Dedifferentiated amniotic fluid mesenchymal stem cell (primary cell): Measurements from ENCODE around the gene KLHDC9.

Source experiments
- DNase-seq: peaks from one replicate; pipeline ENCODE4 v3.0.0-alpha.2; 2016; ENCODE audit errors: extremely low spot score

KLHDC9 gene

DNA sequence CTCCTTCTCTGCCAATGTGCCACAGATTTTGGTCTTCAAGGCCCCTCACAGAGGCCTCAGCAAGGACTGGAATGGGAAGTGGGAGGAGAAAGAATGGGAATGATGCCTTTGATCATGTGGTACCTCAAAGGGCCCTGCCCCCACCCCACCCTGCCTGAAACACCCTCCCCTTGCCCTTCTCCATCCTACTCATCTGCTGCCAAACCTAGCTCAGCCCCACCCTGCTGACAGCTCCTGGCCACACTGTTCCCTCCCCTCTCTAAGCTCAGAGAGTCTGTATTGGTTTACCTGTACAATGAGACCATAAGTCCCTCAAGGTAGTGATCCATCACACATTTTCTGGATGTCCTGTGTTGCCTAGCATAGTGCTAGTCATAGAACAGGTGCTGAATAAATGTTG is 21.8 kb upstream of the KLHDC9 start:
- no peak for DNase-seq

DNA sequence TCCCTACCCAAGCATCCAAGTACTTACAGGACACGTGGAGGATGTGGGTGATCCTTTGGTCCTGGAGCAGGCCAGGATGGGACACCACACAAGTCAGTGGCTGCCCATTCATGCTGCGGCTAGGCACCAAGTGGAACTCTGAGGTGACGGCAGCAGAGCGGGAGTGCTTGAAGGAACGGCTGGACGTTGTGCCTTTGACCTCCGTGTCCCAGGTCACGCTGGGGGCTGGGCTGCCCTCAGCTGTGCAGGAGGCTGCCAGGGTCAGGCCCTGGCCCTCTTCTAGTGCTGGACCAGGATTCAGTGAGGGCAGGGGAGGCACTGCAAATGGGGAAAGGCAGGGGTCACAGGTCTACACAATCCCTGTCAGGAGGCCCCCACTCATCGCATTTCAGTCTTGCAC is 20.7 kb upstream of the KLHDC9 start:
- DNase-seq, result no peak

DNA sequence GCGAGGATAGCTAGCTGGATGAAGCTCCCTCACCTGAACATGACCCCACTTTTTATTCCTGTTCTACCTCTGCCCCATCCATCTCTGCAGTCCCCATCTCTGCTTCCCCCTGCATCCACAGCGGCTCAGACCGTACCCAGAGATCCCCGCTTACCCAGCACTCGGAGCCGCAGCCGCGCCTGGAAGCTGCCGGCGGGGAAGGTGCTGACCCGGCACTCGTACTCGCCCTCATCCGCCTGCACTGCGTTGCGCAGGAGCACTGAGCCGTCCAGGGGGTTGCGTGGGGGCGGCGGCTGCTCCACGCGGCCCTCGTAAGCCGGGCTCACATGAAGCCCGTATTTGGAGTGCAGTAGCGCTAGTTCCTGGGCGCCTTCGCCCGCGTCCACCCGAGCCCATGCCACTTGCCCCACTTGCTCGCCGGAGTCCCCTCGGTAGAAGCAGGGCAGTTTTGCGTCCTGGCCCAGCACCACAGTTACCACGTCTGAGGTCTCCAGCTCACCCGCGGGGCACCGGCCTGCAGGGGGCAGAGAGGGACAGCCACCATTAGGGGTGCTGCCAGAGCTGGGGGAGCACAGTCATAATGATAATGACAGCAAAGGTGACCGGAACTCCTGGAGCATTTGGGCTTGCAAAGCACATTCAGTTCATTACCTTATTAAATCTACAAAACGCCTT is 18.6 kb upstream of the KLHDC9 start:
- DNase-seq, result no peak

DNA sequence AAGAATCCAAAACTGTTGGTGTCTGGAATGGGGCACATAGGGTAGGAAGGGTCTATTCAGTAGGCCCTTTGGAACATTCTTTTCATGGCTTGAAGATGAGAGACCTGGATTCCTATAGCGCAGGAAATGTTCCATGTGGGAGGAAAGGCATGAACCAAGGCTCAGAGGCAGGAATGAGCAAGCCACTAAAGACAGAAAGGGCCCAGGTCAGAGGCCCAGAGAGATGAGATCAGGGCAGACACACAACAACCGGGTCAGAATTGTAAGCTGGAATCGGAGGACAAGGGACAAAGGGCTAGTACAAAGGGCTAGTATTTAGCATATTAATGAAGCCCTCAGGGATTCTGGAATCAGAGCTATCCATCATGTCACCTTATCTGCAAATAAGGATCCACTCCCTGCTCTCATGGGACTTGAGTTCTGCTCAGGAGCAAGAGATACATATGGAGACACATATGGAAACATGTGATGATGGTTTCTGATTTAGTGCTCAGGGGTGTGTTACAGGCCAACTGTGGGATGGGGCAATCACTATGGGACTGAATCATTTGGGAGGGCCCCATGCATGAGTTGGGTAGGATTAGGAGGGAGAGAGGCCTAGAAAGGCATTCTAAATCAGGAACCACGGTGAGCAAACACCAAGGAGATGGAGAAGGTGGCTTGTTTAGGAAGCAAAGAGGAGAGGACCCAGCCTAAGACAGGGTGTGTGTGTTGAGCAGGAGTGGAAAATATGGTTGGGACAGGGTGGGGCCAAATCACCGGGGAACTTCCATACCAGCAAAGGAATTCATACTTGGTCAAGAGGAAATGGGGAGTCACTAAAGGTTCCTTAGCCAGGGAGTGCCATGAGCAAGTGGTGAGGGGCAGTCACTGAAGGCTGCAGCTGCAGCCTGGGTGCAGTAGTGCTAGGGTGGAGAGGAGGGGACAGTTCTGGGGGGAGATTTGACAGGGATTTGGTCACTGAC is 17.4 kb upstream of the KLHDC9 start:
- no peak for DNase-seq

DNA sequence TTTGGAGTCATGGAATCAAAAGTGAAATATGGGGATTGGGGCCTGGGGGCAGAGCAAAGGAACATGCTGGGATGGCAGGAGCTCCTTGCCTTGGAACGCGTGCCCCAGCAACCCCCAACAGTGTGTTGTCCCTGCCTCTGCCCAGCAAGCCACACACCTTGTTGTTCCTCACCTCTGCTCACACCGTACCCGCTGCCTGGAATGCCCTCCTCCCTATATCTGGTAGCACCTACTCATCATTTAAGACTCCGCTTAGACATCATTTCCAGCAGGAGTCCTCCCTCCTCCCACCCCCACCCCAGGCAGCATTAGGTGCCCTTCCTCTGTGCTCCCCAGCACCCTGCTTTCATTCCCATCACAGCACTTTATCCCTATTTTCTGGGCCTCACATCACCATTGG is 16.6 kb upstream of the KLHDC9 start:
- no peak for DNase-seq

DNA sequence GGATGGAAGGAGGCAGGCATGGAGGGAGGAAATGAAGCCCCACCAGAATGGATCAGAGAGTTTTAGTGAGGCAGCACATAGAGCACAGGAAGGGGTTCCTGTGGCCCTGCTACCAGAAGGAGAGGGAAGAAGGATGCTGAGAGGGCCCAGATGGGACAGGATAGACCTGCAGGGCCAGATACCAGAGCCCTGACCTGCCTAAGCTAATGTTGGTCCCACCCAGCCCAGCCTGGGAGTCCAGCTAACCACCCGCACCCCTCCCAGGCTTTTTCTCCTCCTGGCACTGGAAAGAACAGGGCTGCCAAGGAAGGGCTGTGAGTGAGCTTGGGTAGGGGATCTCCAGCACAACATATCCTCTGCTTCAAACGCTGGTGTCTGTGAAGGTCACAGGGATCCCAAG is 15.7 kb upstream of the KLHDC9 start:
- DNase-seq, result no peak

DNA sequence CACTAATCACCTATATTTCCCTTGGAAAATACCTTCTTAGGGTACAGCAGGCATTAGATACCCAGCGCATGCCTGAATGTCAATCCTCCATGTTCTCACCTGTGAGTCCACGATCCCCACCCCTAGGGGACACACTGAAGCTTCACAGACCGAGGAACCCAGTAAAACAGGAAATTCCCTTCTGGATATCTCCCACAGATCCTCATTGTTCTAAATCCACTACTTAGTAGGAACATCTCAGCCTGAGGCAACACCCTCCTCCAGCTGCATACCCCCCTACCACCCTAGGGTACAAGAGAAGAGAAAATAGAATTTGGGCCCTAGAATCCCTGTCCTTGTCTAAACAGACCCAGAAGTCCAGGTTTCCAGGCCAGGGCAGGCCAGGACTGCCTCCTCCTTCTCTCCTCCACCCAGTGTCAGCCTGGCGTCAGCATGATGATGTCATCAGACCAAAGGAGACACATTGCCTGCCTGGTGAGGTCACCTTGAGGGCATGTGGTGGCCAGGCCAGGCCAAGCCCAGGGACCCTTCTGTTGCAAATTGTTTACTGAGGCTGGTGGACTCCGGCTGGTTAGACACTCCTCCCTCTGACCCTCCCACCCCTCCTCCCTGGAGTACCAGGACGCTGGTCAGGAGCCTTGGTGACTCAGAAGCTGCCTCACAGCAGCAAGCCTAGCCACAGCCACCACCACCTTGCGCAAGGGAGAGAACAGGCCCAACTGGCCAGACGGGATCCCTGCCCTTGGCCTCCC is 15.0 kb upstream of the KLHDC9 start:
- DNase-seq, result peak; percentile 63

DNA sequence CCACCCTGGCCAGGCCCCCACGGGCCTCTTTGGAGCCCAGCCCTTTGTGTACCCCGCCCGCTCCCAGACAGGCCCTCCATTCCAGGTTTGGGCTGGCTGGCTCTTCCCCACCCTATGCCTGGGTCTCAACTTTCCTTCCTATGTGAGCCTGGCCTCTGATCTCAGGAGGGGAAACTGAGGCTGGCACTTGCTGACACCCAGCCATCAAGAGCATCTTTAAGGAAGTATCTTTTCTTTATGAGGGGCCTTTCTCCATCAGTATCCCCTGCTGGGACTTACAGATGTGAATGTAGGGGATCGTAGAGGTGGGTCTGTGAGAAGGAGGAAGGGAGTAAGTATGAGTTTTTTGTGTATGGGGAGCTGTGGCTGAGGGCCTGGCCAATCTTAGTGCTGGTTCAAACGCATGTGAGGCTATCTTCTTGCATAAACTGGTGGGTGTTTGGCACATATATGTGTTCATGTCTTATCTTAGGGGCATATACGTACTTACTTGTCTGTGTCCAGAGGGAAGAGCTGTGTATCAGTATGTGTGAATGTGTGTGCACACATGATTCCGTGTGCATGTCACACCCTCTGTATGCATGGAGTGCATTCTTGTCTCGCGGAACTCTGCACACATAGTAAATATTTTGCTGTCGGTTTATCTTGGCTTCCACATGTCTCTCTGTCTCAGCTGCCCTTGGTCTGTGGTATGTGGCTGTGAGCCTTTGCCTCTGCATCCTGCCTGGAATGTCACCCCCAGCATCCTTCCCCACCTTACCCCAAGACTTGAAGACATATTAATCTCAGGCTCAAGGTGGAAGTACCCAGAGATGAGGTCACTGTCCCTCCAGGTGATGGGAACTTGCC is 14.2 kb upstream of the KLHDC9 start:
- DNase-seq, result no peak

DNA sequence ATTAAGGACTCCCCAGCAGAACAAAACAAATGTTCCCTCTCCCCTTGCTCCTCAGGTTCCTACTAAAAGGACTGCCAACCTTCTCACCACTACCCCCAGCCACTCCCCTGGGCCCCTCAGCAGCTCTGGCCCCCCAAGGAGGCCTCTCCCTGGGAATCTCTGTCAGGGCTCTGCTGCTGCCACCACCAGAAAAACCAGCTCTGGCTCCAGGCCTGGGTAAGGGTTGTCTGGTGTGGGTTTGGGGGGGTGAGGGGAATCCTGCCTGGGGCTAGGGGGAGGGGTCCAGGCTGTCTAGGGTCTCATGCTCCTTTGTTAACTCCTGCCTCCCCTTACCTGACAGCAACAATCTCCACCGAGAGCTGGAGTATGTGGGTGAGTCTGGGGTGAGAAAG is 13.6 kb upstream of the KLHDC9 start:
- DNase-seq, result no peak

DNA sequence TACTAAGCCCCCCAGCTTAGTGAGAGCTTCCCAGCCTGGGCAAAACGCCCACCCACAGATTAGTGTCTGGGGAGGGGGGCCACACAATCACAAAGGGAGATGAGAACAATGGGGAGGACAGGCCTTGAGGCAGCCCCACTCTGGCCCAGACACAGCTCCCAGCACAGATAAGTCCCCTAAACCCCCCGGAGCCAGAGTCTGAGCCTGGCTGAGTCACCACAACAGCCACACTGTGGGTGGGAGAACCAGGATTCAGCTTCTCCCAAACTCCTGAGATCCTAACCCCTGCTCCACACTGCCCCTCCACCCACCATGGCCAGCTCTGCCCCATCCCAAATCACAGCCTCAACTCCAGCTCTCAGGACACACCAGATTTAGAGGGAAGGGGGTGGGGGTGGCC is 13.0 kb upstream of the KLHDC9 start:
- DNase-seq, result no peak

DNA sequence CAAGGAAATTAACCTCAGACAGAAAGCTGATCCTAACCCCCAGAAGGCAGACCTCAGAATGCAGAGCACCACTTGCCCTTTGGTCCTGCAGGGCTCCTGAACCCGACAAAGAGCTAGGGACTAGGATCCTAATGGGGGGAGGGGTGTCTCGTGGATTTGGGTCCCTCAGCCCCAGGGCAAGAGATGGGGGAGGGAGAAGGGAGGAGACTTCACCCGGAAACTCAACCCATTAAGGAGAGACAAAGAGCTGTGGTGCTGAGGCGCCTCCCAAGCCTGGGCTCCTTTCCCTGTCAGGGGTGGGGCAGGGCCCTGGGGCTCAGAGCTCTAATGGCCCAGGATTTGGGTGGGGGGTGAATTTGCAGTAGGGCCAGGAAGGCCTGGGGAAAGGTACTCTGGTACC is 11.7 kb upstream of the KLHDC9 start:
- DNase-seq, result no peak

DNA sequence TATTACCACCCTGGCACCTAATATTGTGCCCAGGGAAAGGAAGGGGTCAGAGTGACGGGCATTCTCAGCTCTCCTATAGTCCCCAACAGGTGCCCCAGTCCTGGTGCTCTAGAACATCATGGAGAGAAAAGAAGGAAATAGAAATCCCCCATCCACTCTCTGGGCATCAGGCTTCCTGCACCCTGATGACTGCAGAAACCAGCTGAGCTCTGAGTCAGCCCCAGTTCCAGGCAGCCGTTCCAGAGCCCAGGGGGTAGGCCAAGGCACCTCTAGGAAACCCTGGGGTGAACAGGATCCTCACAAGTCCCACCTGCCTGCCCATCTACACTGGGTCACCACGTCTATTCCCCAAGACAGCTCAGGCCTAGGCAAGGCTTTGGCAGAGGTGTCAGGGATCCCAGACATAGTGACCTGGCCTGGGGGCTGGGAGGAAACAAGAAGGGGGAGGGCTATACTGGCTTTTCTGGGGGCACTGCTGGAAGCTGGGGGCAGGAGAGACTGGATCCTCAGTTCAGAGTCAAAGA is 9.5 kb upstream of the KLHDC9 start:
- no peak for DNase-seq

DNA sequence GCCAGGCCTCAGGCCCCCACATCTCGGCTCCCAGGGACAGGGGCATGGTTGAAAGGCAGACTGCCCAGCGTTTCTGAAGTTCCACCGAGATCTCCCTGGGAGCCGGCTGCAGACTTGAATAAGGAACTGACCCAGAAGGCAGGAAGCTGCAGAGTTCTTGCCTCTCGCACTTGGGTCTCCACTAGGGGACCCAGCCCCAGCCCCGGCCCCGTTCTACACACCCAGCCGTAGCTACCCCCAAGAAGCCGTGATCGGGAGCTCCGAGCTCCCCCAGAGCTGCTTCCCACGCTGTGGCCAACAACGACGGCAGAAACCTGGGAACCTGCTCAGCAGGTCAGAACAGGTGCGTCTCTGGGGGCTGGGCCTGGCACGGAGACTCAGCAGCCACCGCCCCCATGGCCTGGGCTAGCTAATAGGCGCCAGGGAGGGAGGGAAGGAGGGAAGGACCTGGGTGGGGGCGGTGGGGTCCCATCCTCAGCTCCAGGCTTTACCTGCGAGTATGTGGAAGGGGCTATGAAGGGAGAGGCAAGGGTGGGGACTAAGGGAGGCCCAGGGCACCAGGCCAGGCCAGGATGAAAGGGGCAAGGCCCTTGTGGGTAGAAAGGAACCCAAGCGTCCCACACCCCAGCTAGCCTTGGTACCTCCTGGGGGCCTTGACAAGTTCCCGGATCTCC is 8.8 kb upstream of the KLHDC9 start, which contains the start of gene NECTIN4:
Gene NECTIN4, minus strand, starts transcription at position 308 of the 674 bp plus-strand sequence. Its CDS starts 262 bp downstream, at position 46.
- no peak for DNase-seq

DNA sequence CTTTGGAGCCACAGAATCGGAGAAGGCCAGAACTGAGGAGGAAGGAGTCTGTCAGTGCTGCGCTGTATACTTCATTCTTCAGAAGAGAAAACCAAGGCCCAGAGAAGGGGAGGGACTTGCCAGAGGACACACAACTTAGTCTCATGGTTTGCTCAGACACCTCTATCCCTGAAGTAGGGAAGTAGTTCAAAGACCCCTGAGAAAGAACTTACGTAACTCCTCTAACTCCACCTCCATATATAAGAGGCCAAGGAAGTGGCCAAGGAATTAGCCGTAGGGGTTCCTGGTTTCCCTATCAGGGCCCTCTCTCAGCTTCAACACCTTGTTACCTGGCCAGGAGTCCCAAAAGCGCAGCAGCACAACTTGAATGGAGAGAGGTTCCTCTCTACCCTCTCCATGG is 8.2 kb upstream of the KLHDC9 start:
- DNase-seq, result no peak

DNA sequence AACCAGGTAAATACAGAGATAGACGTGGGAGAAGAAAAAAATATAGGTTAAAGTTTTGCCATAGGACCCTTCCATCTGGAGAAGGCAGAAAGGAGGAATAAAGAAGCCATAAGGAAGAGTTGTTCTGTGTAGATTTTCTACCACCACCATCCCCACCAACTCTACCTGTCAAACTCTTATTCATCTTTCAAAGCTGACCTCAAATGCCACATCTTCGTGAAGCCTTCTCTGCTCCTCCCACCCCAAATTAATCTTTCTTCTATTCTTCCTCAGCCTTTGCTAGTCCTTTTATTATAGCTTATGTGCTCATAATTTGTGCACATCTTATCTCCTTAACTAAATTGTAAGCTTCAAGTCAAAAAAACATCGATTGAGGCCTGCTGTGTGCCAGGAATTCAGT is 7.5 kb upstream of the KLHDC9 start:
- DNase-seq, result no peak

DNA sequence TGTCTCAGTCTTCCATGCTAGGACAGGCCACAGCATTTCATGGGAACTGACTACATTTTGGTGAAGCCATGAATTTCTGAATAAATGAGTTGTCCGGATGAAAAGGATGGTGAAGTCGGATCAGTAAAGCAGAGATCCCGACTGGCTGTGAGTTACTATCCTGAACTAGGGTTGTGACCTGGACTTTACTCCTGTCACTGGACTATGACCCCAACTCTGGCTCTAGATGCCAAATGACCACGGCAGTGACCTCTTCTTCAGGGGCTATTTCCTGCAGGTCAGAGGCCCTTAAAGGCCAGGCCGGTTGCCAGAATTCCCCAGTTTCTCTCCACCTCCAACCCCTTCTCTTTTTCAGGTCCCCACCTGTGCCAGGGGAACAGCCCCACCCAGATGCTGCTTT is 7.1 kb upstream of the KLHDC9 start:
- no peak for DNase-seq

DNA sequence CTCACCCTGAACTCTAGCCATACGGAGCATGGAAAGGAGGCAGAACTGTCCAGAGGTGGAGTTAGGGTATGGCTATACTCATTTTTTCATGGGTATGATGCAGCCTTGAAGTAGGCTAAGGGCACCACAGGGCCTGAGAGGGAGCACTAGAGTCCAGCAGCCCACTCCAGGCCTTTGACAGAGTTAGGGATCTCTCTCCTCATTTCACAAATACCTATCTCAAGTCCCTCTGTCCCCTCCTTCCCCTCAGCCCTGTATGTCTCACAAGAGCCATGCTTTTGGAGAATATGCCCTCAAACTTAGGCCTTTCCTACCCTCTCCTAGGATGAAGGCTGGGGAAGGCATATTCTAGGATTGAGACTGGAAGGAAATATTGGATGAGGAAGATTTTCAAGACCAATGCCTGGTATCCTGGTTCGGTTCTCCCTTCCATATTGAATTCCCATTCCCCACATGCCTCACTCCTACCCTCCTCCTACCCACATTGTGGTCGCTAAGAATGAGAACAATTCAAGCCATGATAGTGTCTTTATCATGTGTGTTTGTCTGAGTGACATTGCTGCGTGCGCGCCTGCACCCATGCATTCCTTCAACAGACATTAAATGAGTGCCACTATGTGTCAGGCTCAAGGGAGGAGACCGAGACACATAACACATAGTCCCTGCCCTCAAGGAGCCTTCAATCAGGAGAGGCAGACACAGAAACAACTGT is 6.2 kb upstream of the KLHDC9 start:
- DNase-seq, result no peak

DNA sequence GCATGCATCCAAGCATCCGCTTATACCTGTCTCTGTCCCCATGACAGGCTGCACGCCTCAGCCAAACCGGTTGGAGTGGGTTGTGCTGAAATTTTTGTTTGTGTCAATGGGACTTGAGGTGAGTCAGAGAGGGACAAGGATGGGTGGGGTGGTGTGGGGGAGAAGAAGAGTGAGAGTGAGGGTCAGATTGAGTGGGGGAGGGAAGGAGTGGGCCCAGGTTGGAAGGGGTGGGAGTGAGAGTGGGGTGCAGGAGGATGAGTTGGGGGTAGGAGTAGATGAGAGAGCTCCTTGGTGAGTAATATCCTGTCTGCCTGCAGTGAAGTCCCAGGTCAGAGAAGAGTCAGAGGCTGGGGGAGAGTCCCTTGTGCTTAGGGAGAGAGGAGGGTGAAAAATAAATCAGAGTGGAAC is 5.5 kb upstream of the KLHDC9 start:
- DNase-seq, result no peak

DNA sequence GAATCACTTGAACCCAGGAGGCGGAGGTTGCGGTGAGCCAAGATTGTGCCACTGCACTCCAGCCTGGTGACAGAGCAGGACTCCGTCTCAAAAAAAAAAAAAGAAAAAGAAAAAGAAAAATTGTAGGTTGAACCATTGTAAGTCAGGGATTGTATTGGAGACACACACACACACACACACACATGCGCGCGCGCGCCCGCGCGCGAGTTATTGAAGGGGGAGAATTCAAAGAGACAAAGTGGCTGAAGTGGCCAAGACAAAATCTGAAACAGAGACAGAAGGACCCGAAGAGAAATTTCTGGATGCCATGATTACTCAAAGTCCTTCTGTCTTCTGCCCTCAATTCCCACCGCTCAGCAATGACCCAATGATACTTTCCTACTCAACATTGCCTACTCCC is 3.7 kb upstream of the KLHDC9 start:
- no peak for DNase-seq

DNA sequence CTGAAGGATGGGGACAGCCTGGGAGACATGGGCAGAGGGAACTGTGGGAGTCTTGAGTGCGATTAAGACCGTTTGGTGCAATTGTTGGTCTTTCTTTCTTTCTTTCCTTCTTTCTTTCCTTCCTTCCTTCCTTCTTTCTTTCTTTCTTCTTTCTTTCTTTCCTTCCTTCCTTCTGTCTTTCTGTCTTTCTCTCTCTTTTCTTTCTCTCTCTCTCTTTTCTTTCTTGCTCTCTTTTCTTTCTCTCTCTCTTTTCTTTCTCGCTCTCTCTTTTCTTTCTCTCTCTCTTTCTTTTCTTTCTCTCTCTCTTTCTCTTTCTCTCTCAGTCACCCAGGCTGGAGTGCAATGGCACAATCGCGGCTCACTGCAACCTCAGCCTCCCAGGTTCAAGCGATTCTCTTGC is 2.9 kb upstream of the KLHDC9 start:
- DNase-seq, result no peak
